Upper lobe of right lung (tissue), 1 donor: ENCODE results near the gene SWAP70. TPM values are rescaled to one million over a fixed set of nuclear protein-coding genes. Genes with fewer than 3 reads are reported as not detected.

ENCODE experiments used
- ATAC-seq: fragments of 200-7000 bp; cut with Tn5 transposase; one replicate; pipeline ENCODE4 v1.9.1; 2020; ENCODE audit warnings: mild to moderate bottlenecking, moderate library complexity
- DNase-seq: peaks from one replicate; pipeline ENCODE4 v3.0.0-alpha.2; 2020
- H3K27ac ChIP-seq: fragments of 200-600 bp; one replicate; pipeline ENCODE4 v1.8.0; 2022
- H3K27me3 ChIP-seq: fragments of 200-600 bp; one replicate; pipeline ENCODE4 v1.8.0; 2022; ENCODE audit warnings: mild to moderate bottlenecking
- H3K36me3 ChIP-seq: fragments of 200-600 bp; one replicate; pipeline ENCODE4 v1.8.0; 2022
- H3K4me1 ChIP-seq: fragments of 200-600 bp; one replicate; pipeline ENCODE4 v1.8.0; 2022
- H3K4me3 ChIP-seq: fragments of 200-600 bp; one replicate; pipeline ENCODE4 v1.8.0; 2022; ENCODE audit warnings: mild to moderate bottlenecking
- H3K9me3 ChIP-seq: fragments of 200-600 bp; one replicate; pipeline ENCODE4 v1.8.0; 2022
- CTCF ChIP-seq: fragments of 200-600 bp; IDR thresholded peaks from one replicate; pipeline ENCODE4 v1.8.0; 2022; ENCODE audit warnings: antibody characterized with exemption
- intact Hi-C: fragments of 100-400 bp; cut with DNase I; formaldehyde crosslinking; loops from one replicate; pipeline ENCODE4 v1.11.0; 2022
- total RNA-seq: library from RNA; stranded (reverse); fragmentation: NEBNext Ultra II Directional; extraction: Animal tissue kit (Norgen Biotek cat#: 25700); gene quantifications from one replicate; pipeline ENCODE4 v1.2.1, GENCODE V29; 2021
- donor health status: DM: no; HTN: yes; CAD: no; lungs with severe emphysema.

The SWAP70 gene
- total RNA-seq, 1 donor from 2014 or later, result 61.5 TPM

- peak; percentile 80 for DNase-seq
- H3K27me3 ChIP-seq, result no peaks in the 10 kb centered on the region
- no peaks in the 10 kb centered on the region for H3K9me3 ChIP-seq
- no peak for TF ChIP-seq CTCF
- peak overlapping the region; percentile 87 for H3K27ac ChIP-seq
- H3K36me3 ChIP-seq, result no peaks in the 10 kb centered on the region
- ATAC-seq, result peak; percentile 51
- intact Hi-C loops, result loop anchor here (5.0 kb wide), 1 partner anchor 548 kb away; the partner anchor contains the start of gene ADM
- peaks cover 34% of the 10 kb centered on the region for H3K4me1 ChIP-seq
- no peak overlapping the region for H3K4me3 ChIP-seq
Measured at GRCh38 chr11:9759519-9760192, 95.8 kb downstream of the SWAP70 start.

- DNase-seq (peak; percentile 73), ATAC-seq (no peak)
- intact Hi-C loops, result no loop called here
- Histone ChIP-seq H3K4me3 (no peak overlapping the region), H3K27ac (peak overlapping the region; percentile 14), H3K9me3 (no peaks in the 10 kb centered on the region), H3K27me3 (no peaks in the 10 kb centered on the region), H3K4me1 (peaks cover 39% of the 10 kb centered on the region), H3K36me3 (no peaks in the 10 kb centered on the region)
- TF ChIP-seq CTCF, result no peak
Measured at GRCh38 chr11:9760193-9760575, 96.3 kb downstream of the SWAP70 start.

- Histone ChIP-seq H3K9me3 (no peaks in the 10 kb centered on the region), H3K27me3 (no peaks in the 10 kb centered on the region), H3K4me1 (peaks cover 33% of the 10 kb centered on the region), H3K4me3 (no peak overlapping the region), H3K27ac (no peak overlapping the region), H3K36me3 (no peaks in the 10 kb centered on the region)
- DNase-seq, result no peak
- TF ChIP-seq CTCF, result no peak
- no peak for ATAC-seq
- intact Hi-C loops, result no loop called here
Measured at GRCh38 chr11:9761441-9761945, 97.6 kb downstream of the SWAP70 start.

- Histone ChIP-seq H3K4me1 (peaks cover 30% of the 10 kb centered on the region), H3K27me3 (no peaks in the 10 kb centered on the region), H3K36me3 (no peaks in the 10 kb centered on the region), H3K9me3 (no peaks in the 10 kb centered on the region), H3K4me3 (no peak overlapping the region), H3K27ac (no peak overlapping the region)
- intact Hi-C loops, result no loop called here
- ATAC-seq (no peak), DNase-seq (no peak)
- TF ChIP-seq CTCF, result no peak
Measured at GRCh38 chr11:9762531-9762930, 98.7 kb downstream of the SWAP70 start.

GRCh38 chr11:9763301-9763700 is 99.4 kb downstream of the SWAP70 start:
- Histone ChIP-seq H3K27ac (no peak overlapping the region), H3K36me3 (no peaks in the 10 kb centered on the region), H3K27me3 (no peaks in the 10 kb centered on the region), H3K9me3 (no peaks in the 10 kb centered on the region), H3K4me1 (peaks cover 27% of the 10 kb centered on the region), H3K4me3 (no peak overlapping the region)
- DNase-seq, result no peak
- ATAC-seq, result no peak
- intact Hi-C loops, result no loop called here
- no peak for TF ChIP-seq CTCF
